ENCODE data around the gene MET.

- TF ChIP-seq EZH2 (IDR thresholded peaks at IDR 0.05; ENCODE audit: low read length, missing control alignments) = no peak
- TF ChIP-seq, protein P1, sequence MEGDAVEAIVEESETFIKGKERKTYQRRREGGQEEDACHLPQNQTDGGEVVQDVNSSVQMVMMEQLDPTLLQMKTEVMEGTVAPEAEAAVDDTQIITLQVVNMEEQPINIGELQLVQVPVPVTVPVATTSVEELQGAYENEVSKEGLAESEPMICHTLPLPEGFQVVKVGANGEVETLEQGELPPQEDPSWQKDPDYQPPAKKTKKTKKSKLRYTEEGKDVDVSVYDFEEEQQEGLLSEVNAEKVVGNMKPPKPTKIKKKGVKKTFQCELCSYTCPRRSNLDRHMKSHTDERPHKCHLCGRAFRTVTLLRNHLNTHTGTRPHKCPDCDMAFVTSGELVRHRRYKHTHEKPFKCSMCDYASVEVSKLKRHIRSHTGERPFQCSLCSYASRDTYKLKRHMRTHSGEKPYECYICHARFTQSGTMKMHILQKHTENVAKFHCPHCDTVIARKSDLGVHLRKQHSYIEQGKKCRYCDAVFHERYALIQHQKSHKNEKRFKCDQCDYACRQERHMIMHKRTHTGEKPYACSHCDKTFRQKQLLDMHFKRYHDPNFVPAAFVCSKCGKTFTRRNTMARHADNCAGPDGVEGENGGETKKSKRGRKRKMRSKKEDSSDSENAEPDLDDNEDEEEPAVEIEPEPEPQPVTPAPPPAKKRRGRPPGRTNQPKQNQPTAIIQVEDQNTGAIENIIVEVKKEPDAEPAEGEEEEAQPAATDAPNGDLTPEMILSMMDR (conservative IDR thresholded peaks at IDR 0.05 in 1 of 2, IDR thresholded peaks at IDR 0.05 in 1 of 2; ENCODE audit: low read depth in 1 of 2, low read length in 2 of 2) = no peak
These were observed 19.2 kb upstream of the MET start for GRCh38 chr7:116652793-116653192.

Data from fibroblast of lung (primary cell).